Putamen (tissue), 1 donor: ENCODE data around the gene ELP4.
"Not testable (repeated sequence)": the region's sequence is repeated elsewhere in the genome, so short reads cannot be mapped to it uniquely, and the experiment has no call there.

Experiments
- DNase-seq: peaks from one replicate; pipeline ENCODE4 v3.0.0-alpha.2; 2016; ENCODE audit warnings: low spot score

ELP4 gene

DNA sequence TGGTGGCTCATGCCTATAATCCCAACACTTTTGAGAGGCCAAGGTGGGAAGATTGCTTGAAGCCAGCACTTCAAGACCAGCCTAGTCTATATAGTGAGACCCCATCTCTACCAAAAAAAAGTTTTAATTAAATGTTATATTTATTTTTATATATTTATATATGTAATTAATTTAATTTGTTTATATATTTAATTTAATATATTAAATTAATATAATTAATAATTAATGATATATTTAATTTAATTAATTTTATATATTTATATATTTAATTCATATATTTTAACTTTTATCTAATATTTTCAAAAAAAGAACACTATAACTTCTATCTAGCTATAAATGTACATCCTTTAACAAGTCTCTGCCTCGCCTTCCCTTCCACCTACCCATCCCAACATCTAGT lies 196.8 kb downstream of the ELP4 start:
- no peak for DNase-seq

DNA sequence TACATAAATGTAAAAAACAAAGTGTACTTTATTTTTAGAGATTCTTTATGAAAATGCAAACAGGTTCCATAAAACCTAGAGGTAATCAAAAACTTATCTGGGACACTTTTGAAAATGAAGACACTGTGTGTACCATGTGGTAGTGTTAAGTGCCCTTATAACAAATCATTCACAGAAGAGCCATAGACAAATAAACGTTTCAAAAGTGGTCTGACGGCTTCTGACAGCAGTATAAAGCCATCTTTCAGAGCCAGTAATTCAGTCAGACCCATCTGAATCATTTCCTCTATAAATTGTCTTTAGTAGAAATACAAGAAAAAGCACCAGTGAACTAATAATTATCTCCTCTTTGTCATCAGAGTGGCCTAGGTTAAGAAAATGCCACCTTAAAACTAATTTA lies 201.6 kb downstream of the ELP4 start:
- DNase-seq, result no peak

DNA sequence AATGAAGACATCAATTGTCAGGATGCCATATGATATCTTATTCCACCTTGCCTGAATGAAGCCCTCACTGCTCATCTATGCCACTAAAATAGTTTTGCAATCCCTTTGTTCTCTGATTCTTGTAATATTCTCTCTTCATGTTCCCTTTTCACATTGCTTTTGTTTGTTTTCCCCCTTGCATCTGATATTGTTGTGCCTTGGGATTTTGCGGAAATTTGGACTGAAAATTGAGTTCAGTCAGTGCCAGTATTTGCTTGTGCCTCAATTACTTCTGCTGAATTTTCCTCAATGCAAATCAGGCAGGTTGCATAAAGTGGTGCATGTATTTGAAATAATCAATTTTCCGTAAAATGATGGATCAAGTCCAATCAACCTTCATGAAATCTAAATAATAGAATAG lies 203.3 kb downstream of the ELP4 start:
- DNase-seq, result no peak

DNA sequence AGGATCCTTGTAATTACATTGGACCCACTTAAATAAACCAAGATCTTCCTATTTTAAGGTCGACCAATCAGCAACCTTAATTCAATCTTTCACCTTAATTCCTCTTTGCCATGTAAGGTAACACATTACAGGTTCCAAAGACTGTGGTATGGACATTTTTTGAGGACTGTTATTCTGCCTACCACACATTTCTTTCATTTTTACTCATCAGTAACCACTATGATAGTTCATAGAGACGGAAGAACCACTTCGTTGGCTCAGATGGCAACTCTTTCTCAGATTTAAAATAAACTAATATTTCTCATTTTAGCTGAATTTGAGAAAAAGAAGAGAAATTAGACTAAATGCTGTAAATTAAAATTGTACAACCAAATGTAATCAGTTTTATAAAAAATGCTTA lies 205.3 kb downstream of the ELP4 start:
- no peak for DNase-seq

DNA sequence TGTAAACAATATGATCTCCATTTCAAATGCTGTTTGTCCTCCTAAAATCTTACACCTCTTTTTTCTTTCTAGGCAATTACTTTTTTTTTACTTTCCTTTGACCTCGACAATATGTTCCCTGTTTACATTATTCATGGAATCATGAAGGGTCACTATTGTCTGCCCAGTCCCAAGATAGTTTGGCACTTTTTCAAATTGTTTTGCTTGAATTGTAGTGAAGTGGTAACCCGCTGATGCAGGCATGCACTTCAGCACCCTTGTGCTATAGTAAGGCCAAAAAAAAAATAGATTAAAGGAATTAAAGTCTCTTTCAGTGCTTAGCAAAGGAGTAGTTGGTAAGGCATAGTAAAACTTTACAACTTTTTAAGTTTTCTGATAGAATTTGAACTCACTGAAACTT lies 210.7 kb downstream of the ELP4 start:
- DNase-seq, result no peak

DNA sequence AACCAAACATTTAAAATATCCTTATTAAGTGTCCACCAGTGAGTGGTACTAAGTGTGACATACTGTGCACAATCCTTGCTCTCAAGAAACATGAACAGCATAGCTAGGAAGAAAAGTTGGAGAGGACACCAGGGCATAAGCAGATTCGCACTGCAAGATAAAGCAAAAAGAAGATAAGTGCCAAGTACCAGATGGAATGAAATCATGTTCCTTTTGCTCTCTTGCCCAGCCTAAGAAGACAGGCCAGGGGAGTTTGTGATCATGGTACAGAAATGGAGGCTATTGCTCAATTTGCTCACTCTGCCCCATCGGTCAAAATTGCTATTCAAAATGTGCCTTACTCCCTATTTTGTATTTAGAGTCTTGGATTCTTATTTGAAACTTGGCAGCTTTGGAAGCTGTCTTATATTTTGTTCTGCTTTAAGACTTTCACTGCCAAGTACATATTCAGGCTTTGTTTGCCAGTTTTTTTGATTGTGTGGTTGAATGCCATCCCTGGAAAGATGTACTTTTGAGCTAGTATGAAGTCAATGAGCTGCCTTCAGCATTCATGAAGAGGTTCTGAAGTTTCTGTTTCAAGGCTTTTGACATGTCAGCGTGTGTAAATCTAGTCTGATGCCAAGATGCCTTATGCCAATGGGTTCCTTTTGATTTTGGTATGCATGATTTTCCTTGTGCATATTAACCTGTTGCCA lies 211.3 kb downstream of the ELP4 start:
- DNase-seq, result no peak

DNA sequence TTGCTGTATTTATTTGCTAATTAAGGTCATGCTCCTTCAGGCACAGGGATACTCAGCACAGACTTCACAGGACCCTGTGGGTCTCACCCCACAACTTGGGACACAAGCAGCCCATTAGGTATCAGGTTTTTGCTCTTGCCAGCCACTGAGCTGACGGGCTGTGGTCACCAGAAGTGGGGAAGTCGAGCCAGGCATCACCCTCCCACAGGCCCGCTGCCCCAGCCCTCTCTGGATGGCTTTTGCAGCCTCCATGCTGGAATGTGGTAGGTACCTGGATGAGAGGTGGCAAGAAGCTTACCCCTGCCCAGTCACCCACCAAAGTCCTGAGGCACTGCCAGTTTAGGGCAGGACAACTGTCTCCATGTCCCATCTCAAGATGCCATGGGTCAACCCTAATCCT lies 213.2 kb downstream of the ELP4 start:
- DNase-seq, result no peak

DNA sequence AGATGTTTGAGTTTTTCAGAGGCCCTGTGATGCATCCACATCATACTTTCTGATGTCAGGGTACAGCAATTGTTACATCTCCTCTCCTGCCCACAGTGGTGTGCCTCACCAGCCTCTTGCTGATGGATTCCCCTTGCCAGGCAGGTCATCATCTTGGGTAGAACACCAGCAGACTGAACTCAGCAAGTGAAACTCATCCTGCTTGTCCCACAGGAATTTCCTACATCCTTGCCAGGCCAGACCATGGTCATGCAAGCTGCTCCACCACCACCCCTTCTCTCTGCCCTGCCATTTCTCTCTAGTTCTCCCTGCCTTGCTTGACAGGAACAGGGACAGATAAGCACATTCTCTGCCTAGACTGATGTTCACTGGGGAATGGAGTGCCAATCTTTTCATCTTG lies 215.6 kb downstream of the ELP4 start:
- no peak for DNase-seq

DNA sequence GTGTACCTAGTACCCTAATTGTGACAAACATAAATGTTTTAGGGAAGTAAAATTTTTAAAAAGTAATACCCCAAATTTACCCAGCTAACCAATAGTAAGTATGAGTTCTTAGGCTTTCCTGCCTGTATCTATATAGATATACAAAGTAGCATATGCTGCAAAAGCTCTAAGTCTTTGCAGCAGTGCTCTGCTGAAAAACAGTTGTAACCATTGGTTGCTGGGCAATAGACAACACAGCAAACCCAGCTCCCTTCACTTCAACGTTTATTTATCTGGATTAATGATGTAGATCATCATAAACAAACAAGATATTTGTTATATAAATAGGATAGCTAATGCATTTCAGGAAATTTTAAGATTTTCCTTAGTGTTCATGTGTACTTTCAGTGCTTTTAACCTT lies 218.9 kb downstream of the ELP4 start:
- no peak for DNase-seq

DNA sequence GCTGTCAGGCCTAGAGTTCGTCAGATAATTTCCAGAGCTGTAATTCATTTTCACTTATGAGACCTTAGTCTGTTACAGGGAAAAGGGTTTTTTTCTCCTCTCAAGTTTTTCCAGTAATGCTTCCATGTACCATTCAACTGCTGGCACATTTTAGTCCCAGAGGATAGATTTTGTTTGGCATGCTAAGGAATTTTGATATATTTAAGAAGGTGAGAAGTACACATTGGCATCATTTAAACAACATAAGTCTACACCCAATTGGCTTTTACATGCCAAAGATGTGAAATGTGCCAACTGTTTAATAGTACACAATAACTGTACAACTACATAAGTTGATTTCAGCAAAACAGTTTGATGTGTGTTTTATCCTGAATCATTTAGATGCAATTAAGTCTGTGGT lies 230.6 kb downstream of the ELP4 start:
- no peak for DNase-seq

DNA sequence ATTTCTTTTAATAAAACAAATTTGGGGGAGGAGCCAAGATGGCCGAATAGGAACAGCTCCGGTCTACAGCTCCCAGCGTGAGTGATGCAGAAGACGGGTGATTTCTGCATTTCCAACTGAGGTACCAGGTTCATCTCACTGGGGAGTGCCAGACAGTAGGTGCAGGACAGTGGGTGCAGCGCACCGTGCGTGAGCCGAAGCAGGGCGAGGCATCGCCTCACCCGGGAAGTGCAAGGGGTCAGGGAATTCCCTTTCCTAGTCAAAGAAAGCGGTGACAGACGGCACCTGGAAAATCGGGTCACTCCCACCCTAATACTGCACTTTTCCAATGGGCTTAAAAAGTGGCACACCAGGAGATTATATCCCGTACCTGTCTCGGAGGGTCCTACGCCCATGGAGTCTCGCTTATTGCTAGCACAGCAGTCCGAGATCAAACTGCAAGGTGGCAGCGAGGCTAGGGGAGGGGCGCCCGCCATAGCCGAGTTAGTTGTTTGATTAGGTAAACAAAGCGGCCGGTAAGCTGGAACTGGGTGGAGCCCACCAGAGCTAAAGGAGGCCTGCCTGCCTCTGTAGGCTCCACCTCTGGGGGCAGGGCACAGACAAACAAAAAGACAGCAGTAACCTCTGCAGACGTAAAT lies 231.3 kb downstream of the ELP4 start:
- DNase-seq, result not testable (repeated sequence)

DNA sequence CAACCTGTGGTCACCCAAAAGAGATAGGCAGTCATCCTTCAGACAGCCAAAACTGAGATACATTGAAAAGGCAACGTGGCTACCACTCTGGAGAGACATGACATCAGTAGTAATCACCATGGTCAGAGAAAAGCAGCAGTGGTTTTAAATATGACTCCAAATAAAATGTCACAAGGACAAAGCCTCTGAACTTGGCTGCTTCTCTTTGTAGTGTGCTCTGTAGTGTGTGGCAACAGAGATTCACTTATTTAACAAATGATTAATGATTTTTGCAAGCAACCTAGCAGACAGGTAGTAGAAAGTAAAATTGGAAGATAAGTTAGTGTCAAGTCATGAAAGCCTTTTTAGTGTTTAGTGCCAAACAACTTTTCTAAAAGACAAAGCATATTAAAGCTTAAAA lies 238.0 kb downstream of the ELP4 start:
- no peak for DNase-seq

DNA sequence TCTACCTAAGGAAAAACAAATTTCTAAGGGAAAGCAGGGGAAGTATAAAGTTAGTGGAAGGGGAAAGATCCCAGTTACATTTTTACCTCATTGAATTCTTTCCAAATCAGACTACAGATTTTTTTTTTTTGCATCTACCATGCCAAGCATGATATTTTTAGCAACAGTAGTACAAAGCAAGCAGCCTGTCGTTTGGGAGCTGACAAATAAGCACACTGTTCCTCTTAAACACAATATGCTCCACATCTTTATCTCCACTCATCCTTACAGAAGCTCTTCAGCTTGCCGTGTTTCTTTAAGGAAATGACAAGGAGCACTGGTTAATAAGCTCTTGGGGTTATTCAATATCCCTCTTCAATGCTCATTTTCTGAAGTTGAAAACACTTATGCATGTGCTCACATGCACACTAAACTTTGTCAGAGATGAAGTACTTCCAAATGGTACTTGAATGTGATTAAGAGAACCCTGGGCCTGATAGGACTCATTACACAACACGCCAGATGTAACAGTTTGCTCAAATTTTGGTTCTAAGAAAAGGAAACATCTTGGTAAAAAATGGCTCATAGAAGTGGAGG lies 247.8 kb downstream of the ELP4 start:
- DNase-seq, result no peak

DNA sequence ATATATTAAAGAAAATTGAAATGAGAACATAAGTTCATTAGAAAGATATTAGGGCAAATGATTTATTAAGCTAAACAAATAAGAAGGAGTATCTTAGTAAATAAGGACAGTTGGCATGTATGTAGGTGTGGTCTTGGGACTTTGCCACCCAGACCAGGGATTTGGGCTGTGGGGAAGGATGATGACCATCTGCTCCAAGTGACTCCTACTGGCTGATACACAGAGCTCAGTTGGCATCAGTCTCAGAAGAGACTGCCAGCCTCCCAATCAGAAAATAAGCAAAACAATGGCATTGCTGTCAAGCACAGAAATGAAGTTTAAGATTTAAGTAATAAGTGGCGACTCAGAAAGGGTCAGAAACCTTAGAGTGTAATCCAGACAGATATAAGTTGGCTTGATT lies 252.1 kb downstream of the ELP4 start:
- no peak for DNase-seq

DNA sequence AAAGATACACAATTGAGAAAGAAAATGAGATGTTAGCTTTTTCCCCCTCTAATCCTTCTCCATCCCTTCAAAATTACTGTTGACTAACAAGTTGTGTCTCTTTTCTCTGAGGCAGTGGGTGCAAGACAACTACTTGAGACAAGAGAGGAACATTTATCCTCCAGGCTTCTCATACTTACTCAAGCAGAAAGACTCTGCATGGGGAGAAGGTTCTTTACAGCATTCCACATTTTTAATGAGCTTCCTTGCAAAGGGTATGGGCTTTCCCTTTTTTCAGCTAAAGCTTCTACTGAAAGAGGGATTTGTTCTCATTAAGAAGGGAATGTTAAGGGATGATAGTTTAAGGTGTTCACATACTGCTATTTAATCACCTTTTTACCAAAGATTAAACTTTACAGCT lies 253.7 kb downstream of the ELP4 start:
- no peak for DNase-seq

DNA sequence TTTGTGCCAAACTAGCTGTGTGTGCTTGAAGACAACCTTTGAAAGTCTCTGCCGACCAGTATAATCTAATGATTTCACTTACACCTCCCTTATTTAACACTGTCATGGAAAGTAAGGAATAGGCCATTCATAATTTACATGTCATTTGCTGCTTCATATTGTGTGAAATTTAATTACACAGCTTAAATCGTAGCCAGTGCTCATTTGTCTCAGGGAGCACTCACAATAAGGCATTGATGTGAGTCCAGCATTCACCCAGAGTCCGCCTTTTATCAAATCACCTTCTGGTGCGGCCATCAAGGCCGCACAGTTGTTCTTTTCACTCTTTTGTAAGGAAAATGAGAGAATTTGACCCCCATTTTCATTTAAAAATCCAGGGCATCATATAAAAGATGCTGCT lies 254.7 kb downstream of the ELP4 start:
- DNase-seq, result no peak

DNA sequence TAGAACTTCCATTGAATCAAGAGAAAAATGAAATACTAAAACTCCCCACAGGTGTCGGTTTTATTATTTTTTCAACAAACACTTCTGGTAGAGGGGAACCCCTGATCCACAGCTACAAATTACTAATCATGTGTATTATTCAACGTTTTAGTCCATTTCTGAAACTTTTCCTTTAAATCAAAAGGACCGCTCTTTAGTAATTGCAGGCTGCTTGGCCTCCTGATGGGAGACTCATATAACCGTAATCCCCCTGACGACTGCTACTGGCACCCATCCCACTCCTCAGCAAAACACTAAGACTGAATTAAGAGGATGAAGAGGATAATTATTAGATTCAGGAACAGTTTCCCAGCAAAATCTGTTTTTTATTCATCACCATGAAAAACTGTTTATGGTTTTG lies 255.2 kb downstream of the ELP4 start:
- DNase-seq, result peak; percentile 33

DNA sequence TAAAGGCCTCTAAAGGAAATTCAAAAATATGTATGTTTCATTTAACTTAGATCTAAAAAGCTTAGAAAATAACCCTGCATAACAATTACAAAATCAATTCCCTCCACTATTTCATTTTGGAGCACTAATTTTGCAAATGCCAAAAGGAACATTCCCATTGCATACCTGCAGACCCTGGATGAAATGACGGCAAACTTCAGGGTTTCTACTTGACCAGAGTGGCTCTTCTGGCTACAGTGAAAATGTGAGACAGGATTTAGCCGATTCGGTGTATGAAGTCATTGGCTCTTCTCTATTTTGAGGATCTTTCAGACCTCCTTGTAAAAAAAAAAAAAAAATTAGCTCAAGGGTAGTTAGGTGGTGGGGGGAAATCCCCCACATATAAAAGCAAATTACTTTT lies 257.5 kb downstream of the ELP4 start:
- no peak for DNase-seq

DNA sequence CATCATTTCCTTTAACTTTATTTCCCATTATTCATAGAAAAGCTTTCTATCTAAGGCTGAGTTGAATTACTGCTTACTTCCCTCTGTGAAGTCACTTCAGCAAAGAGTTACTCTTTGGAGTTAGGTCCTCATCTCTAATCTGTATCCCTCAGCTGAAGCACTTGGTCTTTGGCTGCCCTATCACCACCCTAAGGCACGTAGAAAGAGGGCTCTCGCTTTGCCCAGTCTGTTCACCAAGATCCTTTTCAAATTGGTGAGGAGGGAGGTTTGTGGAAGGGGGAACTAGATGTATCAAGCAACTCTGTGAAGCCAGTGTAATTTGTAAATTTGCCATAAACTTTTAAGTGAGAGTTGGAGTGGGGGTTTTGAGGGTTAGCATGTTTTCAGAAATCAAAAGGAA lies 258.1 kb downstream of the ELP4 start:
- no peak for DNase-seq

DNA sequence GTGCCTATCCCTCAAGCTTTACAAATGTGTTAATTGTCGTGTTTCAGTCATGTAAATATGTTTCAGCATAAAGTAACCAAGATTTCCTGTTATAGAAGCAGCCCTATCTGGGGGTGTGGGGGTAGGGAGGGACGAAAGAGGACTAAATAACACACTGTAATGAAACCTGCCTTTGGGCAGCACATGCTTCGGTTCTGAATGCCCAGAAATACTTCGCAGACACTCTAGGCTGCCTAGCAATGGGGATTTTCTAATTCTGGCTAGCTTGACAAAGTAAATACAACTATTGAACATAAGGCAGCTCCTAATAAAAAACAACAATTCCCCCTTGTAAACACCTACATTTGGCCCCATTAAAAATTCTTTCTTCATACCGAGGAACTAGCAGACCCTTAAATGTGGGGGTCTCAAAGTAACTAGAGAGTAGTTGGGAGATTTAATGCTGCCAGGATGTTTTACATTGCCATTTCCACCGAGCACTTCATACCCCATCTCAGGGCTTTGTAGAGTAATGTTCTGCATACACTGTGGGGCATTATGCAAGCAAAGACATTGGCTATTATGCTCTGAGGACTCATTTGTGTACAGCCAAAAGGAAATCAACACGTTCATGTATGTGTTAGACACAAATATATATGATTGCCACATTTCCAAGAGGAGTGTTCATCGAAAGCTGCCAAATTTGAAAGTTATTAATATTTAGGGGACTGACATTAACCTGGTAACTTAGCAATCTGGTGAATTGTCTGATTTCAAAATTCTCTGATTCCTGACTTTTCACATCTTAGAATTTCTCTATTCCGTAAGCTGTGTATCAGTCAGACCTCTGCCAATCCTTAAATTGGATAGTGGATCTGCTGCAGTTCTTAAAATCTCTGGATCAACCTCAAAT lies 259.4 kb downstream of the ELP4 start:
- peak; percentile 60 for DNase-seq

DNA sequence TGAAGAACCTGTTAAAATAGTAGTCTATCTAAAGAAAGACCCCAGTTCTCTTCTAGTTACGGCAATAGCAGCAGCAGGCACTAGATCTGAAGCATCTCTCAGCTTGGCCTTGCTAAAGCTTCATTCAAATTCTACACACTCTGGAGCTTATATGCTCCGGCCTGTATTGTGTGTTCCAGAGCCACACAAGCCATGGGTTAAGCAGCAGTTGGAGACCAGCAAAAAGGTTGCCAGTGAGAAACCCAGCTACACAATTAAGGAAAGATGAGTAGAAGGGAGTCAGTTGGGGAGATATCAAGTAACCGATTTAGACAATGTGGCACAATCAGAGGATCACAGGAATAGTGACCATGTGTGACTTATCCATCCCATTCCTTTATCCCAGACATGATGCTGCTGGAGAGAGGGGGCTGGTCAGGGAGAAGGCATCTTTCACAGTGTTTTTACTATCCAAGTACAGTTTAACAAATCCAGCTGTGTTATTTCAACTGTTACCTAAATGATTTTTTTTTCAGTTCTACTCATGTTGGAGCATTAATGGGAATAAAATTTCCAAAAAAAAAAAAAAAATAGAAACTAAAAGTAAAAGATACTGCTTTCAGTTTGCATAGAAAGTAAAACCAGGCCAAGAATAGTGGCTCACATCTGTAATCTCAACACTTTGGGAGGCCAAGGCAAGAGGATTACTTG lies 260.6 kb downstream of the ELP4 start:
- no peak for DNase-seq

DNA sequence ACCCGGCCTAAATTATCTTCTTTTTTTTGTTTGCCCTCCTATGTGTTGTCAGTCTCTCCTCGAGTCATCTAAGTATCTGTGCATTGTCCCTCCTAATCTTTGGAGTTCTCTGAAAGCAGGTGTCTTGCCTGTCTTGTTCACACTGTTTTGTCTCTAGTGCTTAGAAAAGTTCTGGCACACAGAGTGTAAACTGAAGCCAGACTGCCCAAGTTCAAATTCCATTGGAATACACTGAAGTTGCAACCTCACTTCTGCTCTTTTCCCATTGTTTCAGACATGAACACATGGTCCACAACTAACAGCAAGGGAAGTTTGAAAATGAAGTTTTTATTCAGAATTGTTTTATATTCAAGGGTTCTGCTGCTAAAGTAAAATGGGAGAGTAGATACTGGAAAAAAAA lies 262.8 kb downstream of the ELP4 start:
- no peak for DNase-seq
